Measurements from ENCODE around the gene EPOP.

DNA sequence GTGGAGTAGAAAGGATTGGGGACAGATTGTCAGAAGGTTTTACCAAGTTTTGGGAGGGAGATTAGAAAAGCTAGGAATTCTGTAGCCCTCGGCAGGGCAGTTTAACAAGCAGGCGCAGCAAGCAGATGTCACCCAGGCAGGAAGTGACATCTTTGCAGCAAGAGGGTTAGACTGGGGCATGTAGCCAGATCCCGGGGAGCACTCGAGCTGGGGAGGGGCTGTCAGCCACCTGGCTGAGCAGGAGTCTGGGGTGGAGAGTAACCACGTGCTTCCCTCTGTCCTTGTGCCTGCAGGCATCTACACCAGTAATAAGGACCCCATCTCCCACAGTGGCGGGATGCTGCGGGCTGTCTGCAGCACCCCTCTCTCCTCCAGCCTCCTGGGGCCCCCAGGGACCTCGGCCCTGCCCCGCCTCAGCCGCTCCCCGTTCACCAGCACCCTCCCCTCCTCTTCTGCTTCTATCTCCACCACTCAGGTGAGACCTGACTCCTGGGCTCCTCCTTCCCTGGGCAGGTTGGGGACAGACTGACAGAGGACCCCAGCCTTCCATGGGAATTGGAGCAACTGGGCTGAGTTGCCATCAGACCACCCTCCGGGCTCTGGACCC is 42.5 kb upstream of the EPOP start:
- TF ChIP-seq, protein P1, sequence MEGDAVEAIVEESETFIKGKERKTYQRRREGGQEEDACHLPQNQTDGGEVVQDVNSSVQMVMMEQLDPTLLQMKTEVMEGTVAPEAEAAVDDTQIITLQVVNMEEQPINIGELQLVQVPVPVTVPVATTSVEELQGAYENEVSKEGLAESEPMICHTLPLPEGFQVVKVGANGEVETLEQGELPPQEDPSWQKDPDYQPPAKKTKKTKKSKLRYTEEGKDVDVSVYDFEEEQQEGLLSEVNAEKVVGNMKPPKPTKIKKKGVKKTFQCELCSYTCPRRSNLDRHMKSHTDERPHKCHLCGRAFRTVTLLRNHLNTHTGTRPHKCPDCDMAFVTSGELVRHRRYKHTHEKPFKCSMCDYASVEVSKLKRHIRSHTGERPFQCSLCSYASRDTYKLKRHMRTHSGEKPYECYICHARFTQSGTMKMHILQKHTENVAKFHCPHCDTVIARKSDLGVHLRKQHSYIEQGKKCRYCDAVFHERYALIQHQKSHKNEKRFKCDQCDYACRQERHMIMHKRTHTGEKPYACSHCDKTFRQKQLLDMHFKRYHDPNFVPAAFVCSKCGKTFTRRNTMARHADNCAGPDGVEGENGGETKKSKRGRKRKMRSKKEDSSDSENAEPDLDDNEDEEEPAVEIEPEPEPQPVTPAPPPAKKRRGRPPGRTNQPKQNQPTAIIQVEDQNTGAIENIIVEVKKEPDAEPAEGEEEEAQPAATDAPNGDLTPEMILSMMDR (conservative IDR thresholded peaks at IDR 0.05) = no peak
- TF ChIP-seq ZFX (IDR thresholded peaks at IDR 0.05) = no peak
